ENCODE results near the gene MAST2. TPM values are rescaled to one million over a fixed set of nuclear protein-coding genes. Genes with fewer than 3 reads are reported as not detected.

Gene MAST2
- total and polyA plus RNA-seq, 9 of the 15 experiments (the other 6 are each of a cell fraction or from before 2014, with no cell fraction given) = 0.73 to 32.0 (median 17.8) TPM

DNA sequence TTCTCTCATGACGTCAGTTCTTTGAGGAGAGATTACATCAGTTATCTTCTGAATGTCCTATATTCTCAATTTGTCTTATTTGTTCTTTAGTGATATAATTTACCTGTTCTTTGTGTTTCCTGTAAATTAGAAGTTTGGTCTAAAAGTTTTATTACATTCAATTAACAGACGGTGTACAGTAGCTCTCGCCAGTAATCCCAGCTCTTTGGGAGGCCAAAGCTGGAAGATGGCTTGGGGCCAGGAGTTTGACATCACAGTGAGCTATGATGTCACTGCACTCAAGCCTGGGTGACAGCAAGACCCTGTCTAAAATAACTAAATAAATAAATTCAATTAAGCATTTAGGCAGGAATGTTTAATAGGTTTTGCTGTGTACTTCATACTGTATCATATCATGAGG is 27.6 kb upstream of the MAST2 start:
- Histone ChIP-seq H3K27ac (ENCODE audit: extremely low read depth, low read depth, low read length) (no peak overlapping the region), H3K9me3 (replicated peaks; ENCODE audit: control insufficient read depth, insufficient read depth, low read depth, low read length) (no peaks in the 10 kb centered on the region), H3K4me2 (ENCODE audit: insufficient read depth, low read length) (no peak overlapping the region), H3K4me3 (no peak overlapping the region), H4K20me1 (replicated peaks; ENCODE audit: control insufficient read depth, insufficient read depth, low read length) (no peaks in the 10 kb centered on the region), H3K4me1 (replicated peaks in 1 of 2; ENCODE audit: control insufficient read depth in 2 of 2, insufficient read depth in 2 of 2, low read length in 2 of 2) (no peaks in the 10 kb centered on the region), H2AFZ (ENCODE audit: low read depth, low read length) (no peak overlapping the region), H3K9ac (ENCODE audit: insufficient read depth in 1 of 2, low read depth in 2 of 2, low read length in 2 of 2) (no peak overlapping the region), H3K9me1 (ENCODE audit: control insufficient read depth, insufficient read depth, low read length) (no peaks in the 10 kb centered on the region), H3K36me3 (ENCODE audit: control insufficient read depth, insufficient read depth, low read length) (no peaks in the 10 kb centered on the region), H3K27me3 (ENCODE audit: control insufficient read depth in 2 of 2, insufficient read depth in 2 of 2, low read length in 2 of 2) (peaks cover 3 to 11% of the 10 kb centered on the region in 2 experiments; a peak in 4 of 5 replicates), H3K79me2 (ENCODE audit: control insufficient read depth, insufficient read depth, low read length) (no peaks in the 10 kb centered on the region)
- 42% methylated on average over 3 of the region's 3 CpGs for WGBS (ENCODE audit: insufficient coverage, low coverage, missing lambda C conversion rate)
- DNase-seq (ENCODE audit: extremely low read depth in 1 of 4, low spot score in 3 of 4) = no peak
- no TSS peak for BruUV-seq (replicated peaks)
- POLR2A ChIA-PET = interaction anchor here (1.5 kb wide), 1 partner anchor 25 kb away, joined by 4 read pairs; no protein-coding TSS in a partner anchor
- FAIRE-seq = no peak
- in situ Hi-C loops (cut with MboI) (no loop called here), intact Hi-C loops (cut with micrococcal nuclease) (no loop called here)
- no peak for ATAC-seq
- TF ChIP-seq ATF7 (IDR thresholded peaks at IDR 0.05) = peak; percentile 43; the same call in 1 of the 2 replicates
- TF ChIP-seq MAZ (CRISPR knock-in tag; conservative IDR thresholded peaks at IDR 0.05 in 1 of 2, IDR thresholded peaks at IDR 0.05 in 1 of 2) = no peak
- peak; percentile 25; the same call in 1 of the 2 replicates for TF ChIP-seq CREB1 (IDR thresholded peaks at IDR 0.05)
- peak; percentile 55 for TF ChIP-seq CREB1 (CRISPR knock-in tag; IDR thresholded peaks at IDR 0.05)
- no peak for TF ChIP-seq KLF10 (CRISPR knock-in tag; IDR thresholded peaks at IDR 0.05)
- TF ChIP-seq CREM (IDR thresholded peaks at IDR 0.05; ENCODE audit: low read depth) = peak; percentile 65
- TF ChIP-seq, protein P1, sequence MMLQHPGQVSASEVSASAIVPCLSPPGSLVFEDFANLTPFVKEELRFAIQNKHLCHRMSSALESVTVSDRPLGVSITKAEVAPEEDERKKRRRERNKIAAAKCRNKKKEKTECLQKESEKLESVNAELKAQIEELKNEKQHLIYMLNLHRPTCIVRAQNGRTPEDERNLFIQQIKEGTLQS (IDR thresholded peaks at IDR 0.05) = 0 out of 2 replicates have a peak, but pooled peaks have one; percentile 19
- TF ChIP-seq, protein P1 (CRISPR knock-in tag; conservative IDR thresholded peaks at IDR 0.05) = no peak
- peak; percentile 77 for TF ChIP-seq NFIC (IDR thresholded peaks at IDR 0.05)
- no peak for TF ChIP-seq ATF1 (CRISPR knock-in tag; IDR thresholded peaks at IDR 0.05)
- TF ChIP-seq ATF1 (tag; IDR thresholded peaks at IDR 0.05) = peak; percentile 74
- CTCF ChIA-PET (ENCODE audit: low intra/inter-chr PET ratio) = no interaction called here
